GM19023 (cell line): ENCODE data around the gene ZNF444.
"Not testable (repeated sequence)": the region's sequence is repeated elsewhere in the genome, so short reads cannot be mapped to it uniquely, and the experiment has no call there.

ENCODE experiments used
- ATAC-seq: cut with Tn5 transposase; IDR thresholded peaks from one replicate; pipeline ENCODE4 v1.9.1; 2021; ENCODE audit warnings: mild to moderate bottlenecking, moderate library complexity; ENCODE audit not compliant: unreplicated experiment

Gene ZNF444

DNA sequence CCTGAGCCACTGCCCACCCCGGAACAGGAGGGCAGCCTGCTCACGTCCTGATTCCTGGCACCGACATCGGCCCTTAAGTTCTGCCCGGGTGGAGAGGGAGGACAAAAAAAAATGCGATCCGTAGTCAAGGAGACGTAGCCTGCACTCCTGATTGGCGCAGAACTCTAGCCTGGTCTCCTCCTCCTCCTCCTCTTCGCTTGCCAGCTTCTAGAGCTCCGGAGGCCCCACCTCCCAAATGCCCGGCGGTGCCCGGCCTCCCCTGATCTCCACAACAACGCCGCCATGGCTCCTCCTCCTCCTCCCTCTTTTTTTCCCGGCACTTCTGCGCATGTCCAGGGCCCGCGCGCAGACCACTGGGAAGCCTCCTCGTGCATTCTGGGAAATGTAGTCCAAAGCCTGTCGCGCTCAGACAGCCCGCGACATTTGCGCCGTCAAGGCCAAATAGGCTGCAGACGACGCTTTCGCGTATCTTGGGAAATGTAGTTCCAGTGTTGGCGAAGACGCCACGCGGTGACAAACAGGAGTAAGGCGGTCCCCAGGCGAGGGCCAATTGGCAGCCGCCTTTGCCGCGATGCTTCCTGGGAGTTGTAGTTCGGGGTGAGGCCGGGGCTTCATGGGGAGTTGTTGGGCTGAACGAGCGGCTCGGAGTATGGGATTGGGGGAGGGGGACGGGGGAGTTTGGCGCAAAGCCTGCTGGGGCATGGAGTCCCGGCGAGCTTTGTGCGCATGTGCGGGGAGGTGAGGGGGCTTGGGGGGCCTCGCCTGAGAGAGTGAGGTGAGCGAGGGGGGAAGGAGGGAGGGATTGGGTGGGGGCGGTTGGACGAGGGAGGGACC is at the start of gene ZNF444:
TSS of gene ZNF444 (plus strand) at position 705 of the 834 bp plus-strand sequence. CDS start 5,625 bp downstream, outside the sequence.
- ATAC-seq = peak; percentile 90

DNA sequence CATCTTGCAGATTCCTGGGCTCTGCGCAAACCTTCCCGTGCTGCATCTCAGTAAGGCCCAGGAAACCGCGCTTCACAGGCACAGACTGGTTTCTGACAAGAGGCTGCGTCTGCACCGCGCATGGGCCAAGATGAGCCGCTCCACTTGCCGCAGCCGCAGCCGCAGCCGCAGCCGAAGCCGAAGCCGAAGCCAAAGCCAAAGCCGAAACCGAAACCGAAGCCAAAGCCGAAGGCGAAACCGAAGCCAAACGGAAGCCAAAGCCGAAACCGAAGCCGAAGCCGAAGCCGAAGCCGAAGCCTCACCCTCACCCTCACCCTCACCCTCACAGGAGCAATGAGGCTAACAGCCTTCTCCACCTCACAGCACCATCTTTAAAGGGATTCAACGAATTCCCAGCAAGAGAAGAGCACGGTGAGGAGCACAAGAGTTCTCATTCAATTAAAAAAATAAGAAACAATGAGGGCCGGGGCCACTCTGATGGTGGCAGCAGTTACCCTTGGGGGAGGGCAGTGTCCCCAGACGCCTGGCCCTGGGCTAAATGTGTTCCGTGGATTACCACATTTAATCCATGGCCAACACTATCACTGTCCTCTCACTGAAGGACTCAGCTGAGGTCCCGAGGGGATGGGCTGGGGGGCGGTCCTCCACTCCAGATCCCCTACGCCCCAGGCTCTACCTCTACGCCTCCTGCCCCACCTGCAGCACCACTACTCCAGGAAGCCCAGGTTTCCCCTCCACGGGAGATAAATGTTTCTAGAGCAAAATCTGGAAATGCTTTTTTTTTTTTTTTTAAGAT is 49.1 kb upstream of the ZNF444 start:
- ATAC-seq = no peak

DNA sequence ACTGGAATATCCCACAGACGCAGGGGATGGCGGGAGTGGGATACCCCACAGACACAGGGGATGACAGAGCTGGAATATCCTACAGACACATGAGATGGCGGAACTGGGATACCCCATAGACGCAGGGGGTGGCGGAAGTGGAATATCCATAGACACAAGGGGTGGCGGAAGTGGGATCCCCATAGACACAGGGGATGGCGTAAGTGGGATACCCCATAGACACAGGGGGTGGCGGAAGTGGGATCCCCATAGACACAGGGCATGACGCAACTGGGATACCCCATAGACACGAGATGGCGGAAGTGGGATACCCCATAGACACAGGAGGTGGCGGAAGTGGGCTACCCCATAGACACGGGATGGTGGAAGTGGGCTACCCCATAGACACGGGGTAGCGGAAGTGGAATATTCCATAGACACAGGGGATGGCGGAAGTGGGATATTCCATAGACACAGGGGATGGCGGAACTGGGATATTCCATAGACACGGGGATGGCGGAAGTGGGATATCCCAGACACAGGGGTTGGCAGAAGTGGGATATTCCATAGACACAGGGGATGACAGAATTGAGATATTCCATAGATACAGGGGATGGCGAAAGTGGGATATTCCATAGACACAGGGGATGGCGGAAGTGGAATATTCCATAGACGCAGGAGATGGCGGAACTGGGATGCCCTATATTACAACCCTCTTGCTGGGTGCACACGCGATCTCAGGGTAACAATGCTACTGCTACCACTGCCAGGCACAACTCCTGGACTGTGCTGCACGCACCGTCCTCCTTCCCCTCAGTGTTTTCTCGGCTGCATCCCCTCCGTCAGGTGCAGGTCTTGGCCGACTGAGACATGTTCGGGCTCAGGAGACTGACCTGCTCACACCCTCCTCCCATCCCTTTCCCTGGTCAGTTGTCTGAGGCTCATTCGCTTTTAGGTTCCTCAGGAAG is 48.1 kb upstream of the ZNF444 start:
- no peak for ATAC-seq

DNA sequence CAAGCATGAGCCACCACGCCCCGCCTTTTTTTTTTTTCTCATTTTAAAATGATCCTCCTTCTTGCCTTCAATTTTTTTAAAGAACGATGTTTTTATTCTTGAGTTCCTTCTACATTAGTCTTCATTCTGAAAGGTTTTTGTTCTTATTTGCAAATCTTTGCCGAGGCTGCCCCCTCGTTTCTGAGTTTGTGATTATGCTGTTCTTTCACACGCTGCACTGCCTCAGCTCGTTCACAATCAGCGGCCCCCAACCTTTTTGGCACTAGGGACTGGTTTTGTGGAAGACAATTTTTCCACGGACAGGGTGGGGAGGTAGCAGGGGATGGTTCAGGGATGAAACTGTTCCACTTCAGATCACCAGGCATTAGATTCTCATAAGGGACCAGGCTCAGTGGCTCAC is 46.6 kb upstream of the ZNF444 start:
- no peak for ATAC-seq

DNA sequence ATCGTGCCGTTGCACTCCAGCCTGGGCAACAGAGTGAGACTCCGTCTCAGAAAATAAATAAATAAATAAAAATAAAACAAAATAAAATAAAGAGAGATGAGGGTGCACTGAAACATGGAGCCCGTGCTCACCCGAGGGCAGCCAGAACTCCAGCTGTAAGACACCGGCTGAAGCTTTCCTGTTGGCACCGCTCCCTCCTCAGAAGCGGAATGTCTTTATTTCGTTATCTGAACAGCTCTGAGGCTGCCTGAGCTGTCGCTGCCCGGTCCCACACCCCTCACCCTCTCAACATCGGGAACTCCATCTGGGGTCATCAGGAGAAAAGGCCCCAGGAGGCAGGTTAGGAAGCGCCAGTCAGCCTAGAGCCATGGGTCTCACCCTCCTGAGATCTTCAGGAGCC is 44.4 kb upstream of the ZNF444 start:
- ATAC-seq = no peak

DNA sequence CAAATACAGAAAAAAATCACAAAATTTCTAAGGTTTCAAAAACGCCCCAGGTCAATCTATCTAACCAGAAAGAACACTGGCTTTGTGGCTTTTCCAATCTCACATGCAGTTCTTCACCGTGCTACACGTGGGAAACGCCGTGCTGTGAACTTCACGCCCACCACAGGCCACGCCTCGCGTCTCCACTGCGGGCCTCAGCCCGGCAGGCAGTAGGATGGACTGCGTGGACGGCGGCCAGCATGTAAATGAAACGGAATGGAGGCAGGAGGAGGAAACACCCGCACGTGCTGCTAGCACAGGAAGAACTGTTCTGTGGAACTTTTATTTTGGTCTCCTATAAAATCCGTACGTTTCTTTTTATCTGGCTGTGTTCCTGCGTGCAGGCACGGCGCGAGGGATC is 43.8 kb upstream of the ZNF444 start:
- no peak for ATAC-seq

DNA sequence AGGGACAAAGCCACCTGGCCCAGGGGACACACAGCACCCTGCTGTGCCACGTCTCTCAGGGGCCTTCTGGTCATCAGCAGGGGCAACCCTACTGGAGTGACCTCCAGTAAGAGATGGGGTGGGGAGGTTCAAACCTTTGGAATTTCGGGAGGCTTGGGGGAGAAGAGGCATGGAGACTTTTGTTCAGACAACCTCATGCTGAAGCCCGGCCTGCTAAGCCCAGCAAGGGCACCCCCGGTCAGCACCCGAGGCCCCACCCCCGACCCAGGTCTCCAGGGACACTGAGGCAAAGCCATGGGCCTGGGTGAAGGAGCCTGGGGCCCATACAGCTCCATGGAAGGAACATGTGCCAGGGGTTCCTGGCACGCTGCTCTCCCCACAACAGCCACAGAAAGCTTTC is 43.3 kb upstream of the ZNF444 start:
- no peak for ATAC-seq

DNA sequence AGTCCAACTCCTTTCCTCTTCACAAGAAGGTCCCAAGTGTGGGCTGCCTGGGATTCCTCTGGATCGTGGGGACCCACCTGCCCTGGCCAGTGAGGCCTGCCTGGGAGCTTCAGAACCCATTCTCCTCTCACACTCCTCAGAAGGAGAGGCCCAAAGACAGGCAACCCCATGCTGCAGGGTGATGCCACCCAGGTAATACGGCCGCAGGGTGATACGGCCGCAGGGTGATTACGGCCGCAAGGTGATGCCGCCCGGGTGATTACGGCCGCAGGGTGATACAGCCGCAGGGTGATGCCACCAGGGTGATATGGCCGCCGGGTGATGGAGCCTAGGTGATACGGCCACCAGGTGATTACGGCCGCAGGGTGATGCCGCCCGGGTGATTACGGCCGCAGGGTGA is 42.9 kb upstream of the ZNF444 start:
- not testable (repeated sequence) for ATAC-seq

DNA sequence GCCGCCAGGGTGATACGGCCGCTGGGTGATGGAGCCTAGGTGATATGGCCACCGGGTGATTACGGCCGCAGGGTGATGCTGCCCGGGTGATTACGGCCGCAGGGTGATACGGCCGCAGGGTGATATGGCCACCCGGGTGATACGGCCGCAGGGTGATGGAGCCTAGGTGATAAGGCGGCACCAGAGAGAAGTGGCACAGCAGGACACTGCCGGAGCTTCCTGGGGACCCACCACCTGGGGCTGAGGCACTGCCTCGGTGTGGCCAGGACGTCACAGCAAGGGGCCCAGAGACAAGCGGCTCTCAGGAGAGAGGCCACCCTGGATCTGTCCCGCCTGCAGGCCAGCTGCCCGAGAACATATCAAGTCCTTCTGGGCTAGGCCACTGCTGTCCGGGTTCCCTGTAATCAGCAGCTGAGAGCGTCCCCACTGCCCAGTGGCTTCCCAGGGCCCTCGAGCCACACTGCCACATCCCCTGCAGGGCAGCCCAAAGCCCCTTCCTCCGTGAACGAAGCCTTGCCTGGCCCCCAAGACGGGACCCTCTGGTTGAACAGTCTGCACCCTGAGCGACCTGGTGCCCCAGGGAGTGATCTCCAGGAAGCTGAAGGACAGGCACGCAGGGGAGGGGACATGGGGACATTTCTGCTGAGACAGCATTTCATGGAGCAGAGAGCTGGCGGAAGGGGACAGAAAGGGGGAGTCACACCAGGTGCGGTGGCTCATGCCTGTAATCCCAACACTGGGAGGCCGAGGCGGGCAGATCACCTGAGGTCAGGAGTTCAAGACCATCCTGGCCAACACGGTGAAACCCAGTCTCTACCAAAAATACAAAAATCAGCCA is 42.1 kb upstream of the ZNF444 start:
- ATAC-seq = no peak

DNA sequence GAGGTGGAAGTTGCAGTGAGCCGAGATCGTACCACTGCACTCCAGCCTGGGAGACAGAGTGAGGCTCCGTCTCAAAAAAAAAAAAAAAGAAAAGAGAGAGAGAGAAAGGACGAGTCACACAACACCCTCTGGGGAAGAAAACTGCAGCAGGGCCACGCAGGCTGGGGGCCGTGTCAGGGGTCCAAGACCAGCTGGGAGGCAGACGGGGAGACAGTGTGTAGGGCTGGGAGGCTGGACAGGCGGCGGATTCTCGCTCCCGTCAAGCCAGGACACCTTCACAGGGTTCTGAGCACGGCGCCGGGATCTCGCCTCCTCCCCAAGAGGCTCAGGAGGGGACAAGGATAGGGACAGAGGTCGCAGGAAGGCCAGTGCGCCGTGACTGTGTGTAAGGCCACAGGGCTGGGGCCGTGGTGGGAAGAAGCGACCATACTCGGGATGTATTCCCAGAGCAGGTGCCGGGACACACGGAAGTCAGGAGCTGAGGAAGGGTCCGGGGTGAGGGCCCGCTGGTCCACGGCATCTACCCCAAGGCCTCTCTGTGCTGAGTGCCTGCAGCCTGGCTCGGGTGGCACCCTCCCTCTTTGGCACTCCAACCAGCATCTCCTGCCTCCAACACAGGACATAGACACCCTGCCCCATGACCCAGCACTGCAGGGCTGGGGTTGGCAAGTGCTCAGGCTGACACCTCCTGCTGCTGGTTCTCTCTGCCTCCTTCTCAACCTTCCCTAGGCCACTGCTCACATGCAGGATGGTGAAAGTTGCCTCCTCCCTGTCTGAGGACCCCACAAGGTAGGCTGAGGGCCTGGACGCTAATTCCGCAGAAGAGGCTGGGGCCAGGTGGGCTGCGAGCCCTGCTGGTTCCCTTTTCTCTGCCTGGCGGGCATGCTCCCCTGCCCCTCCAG is 41.2 kb upstream of the ZNF444 start:
- ATAC-seq = no peak

DNA sequence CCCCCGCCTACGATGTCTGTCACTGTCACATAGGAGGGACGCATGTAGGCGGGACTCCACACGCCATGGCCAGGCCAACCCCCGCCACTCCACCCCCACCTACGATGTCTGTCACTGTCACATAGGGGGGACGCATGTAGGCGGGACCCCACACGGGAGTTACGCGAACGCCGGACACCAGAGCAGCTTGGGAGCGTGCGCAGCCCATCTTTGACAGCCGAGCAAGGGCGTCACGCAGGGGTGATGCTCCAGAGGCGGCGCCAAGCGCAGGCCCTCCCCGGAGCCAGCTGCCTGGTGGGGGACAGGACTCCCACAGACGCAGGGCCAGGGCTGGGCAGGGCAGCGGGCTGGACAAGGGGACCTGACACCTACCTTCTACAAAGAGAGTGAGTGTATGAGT is 40.0 kb upstream of the ZNF444 start:
- ATAC-seq = no peak

DNA sequence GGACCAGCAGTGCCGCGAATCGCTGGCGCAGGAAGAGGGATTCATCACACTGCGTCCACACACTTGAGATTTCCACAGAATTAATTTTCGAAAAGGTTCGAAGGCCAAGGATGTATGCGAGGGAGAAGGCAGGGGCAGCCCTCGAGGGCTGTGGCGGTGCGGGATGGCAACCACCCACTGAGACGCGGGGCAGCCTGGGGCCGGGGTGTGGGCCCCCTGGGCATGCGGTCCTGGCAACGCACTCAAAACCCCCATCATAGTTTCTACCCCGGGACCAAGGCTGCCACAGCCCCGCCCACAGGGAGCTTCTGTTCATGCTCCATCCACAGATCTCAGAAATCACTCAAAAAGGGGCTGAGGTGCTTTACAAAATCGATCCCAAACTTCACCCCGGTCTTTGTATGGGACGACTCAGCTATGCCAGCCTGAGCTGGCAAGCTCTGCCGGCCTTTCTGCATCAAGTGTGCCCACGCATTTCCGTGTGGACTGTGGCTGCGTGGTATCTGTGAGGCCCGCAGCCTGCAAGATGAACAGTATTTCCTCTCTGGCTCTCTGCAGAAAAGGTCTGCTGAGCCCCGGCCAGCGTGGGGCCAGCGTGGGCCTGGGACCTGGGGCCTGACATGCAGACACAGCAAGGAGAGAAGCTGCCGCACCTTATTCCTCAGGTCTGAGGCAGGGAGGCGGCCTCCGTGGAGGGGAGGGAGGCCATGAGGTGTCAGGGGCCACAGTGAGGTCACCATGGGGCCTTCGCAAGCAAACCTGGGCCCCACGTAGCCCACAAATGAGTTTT is 39.1 kb upstream of the ZNF444 start:
- no peak for ATAC-seq

DNA sequence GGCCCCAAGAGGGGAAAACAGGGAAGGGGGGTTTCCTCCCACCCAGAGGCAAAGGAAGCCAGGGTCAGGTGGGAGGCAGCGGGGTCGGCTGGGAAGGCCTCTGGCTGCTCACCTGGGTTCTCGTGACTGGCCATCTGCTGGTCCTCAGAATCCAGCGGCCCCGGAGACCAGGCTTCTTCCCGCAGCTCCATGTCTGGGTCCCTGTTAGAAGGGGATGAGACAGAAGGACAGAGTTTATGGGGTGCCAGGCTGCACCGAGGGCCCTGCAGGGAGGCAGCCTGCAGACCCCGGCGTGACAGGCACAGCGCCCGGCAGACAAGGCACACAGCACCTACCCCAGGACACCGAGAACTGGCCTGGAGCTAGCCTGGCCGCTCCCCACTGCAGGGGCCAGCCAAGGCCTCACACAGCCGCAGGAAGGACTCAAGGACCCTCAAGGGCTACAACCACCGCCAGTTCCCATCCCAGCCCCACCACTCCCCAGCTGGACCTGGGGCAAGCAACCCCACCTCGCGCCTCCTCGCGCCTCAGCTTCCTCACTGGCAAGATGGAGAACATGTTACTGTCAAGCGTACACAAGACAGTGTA is 38.0 kb upstream of the ZNF444 start:
- no peak for ATAC-seq

DNA sequence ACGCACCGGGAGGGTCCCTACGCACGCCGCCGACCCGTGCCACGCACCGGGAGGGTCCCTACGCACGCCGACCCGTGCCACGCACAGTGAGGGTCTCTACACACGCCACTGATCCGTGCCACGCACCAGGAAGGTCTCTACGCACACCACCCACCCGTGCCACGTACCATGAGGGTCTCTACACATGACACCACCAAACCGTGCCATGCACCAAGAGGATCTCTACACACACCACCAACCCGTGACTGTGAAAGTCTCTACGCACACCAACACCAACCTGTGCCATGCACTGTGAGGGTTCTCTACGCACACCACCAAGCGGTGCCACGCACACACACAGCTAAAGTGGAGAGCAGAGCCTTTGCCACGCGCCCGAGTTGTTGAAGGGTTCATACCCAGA is 36.7 kb upstream of the ZNF444 start:
- no peak for ATAC-seq

DNA sequence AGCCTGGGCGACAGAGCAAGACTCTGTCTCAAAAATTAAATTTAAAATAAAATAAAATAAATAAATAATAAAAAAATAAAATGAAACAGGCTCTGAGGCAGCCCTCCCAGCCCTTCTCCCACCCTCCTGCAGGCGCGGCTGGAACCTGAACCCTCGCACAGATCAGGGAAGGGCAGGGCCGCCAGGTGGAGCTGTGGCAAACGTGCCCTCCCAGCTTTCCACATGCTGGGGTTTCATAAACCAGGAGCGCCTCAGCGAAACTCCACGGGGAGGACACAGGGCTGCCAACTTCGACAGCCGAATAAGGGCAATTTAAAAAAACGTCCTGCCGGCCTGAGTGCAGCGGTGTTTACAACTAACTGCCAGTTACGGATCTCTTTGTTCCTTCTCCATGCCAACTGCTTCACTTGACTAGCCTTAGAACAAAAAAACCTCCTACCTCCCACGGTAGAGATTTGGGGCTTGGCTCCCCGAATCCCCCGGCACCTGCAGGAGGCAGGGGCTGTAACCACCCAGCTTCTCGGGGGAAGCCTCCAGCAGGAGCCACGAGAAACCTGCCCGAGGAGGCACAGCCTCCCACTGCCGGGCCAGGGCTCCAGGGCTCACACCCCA is 35.9 kb upstream of the ZNF444 start:
- ATAC-seq = no peak

DNA sequence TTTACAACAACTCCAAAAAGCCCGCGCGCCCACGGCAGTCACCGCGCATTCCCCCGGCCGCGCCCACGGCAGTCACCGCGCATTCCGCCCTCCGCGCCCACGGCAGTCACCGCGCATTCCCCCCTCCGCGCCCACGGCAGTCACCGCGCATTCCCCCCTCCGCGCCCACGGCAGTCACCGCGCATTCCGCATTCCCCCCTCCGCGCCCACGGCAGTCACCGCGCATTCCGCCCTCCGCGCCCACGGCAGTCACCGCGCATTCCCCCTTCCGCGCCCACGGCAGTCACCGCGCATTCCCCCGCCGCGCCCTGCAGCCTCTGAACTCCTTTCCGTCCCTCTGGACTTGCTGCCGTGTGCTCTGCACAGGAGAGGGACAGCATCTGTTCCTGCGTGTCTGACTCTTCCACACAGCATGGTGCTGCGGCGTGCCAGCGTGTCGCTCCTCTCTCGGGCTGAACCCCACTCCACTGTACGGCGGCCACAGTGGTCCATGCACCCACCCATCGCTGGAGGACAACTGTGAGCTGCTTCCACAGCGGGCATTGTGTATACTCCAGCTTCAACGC is 35.2 kb upstream of the ZNF444 start:
- not testable (repeated sequence) for ATAC-seq

DNA sequence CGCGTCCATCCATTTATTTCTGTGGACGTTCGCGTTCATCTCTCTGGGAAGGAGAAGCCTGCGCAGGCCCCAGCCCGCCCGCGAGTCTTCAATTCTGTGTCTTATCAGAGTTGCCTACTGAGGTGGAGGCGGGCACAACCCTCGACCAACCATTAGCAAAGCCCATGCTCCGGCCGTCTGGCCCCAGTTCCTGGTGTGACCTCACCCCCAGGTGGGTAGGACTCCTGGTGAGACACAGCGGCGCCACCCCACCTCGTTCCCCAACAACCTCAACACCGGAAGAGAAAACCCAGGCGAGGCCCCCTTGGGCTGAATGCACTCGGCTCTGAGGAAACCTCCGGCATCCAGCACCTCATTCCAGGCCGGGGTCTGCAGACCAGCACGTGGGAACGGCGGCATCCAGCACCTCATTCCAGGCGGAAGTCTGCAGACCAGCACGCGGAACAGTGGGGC is 34.7 kb upstream of the ZNF444 start:
- ATAC-seq = no peak
